GM18868 (cell line): ENCODE data around the gene MYL3.

ENCODE experiments used
- ATAC-seq: cut with Tn5 transposase; IDR thresholded peaks from one replicate; pipeline ENCODE4 v1.9.1; 2021; ENCODE audit warnings: mild to moderate bottlenecking, moderate library complexity; ENCODE audit not compliant: unreplicated experiment

The MYL3 gene

GRCh38 chr3:46851364-46852333 is 11.6 kb downstream of the MYL3 start:
- no peak for ATAC-seq

DNA sequence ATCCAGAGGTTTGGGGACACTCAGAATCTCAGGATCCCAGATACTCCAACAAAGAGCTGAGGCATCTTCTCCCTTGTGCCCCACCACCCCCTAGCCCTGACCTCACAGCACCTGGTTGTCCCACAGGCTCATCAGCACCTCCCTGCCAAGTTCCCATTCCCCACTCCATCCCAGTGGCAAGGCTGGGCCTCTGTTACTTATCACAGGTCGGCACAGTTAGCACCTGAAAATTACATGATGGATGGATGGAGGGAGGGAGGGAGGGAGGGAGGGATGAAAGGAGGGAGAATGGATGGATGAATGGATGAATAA is 12.8 kb downstream of the MYL3 start:
- ATAC-seq: no peak

DNA sequence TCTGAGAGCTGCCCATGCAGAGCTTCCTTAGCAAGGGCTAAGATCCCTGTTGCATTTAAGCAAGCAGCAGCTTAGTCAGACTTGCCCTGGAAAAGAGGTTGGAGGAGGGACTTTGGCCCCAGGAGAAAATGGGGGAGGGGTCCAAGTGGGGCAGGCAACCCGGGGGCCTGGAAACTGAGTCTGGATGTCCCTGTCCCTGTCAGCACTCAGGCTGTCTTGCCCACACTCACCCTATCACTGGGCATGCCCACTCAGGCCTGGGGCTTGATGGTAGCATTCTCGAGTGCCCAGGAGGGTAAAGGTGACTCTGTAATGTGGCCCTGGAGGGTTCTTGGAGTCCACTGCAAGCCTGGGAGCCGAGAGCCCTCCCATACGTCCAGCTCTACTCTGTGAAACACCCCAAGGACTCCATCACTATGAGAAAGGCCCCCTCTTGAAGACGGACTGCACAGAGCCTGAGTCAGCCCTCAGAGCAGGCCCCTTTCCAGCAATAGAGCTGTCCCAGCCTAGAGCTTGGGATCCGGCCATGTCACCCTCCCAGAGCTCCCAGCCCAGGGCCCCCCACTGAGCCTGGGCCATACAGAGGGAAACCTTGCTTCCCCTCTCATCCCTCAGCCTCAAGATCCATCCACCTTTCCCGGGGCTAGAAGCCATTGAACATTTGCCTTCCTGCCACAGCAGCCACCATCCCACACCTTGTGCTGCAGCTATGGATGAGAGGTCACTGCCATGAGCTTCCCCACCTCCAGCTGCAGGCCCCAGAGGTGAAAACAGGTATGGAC is 13.4 kb downstream of the MYL3 start:
- ATAC-seq: no peak

DNA sequence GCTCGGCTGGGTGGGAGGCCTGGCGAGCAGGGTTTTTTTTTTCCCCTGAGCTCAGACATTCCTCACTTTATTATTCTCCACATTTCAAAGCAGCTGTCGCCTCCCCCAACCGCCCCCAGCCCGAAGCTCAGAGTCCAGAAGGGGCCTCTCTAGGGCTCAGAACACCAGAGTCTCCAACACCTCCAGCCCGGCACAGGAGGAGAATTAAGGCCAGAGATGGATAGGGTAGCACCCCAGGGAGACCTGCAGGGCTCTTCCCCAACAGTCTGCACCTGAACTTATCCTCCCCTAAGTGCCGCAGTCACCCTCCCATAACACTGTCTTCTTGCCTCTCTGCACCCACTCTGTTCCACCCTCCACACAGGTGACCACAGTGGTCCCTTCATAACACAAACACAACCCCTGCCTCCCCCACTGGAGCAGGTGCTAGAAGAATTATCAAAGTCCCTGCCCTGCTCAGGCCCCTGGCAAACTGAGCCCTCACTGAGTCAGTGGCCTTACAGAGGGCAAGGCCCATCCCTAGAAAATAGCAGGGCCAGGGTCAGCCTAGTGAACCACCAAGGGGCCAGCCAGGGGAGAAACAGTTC is 14.1 kb downstream of the MYL3 start:
- no peak for ATAC-seq

DNA sequence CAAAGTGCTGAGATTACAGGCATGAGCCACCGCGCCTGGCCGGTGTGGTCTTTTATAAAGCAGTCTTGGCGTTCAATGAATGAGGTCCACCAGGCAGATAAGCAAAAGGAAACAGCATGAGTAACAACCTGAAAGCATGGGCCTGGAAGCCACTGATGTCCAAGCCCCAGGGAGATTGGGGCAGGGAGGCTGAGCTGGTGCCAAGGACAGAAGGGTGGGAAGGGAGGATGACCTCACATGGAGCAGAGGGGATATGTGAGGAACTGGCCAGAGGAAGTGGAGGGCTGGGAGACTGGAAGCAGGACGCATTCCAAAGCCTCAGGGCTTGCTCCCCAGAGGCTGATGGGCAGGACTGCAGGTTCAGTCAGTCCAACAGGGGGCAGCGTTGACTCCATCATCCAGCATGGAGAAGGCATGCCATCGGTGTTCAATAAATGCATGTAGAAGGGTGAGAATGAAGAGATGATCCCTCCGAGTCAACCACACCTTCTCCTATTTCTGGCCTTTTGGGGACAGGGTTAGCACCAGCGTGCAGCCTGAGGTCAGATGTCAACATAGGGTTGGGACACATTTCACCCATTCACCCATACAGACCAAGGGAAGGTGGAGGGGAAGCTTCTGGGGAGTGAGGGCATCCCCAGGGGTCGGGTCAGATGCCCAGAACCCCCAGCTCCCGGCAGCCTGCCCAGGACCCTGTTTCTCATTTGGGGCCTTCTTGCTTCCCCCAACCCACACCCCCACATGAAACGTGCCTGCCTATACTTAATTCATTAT is 14.8 kb downstream of the MYL3 start:
- ATAC-seq: no peak

DNA sequence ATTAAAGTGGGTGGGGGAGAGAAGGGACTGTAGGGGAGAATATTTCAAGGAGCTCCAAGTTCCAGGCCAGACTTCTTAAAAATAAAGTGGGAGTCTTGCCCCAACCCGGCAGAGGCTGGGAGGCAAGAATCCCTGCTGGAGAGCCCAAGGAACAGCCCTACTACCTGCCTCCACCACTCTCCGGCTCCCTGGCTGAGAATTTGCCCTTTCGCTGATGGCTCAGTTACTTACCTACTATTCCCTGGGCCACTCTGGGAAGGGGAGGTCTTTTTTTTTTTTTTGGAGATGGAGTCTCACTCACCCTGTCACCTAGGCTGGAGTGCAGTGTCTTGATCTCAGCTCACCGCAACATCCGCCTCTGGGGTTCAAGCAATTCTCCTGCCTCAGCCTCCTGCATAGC is 15.5 kb downstream of the MYL3 start:
- no peak for ATAC-seq

DNA sequence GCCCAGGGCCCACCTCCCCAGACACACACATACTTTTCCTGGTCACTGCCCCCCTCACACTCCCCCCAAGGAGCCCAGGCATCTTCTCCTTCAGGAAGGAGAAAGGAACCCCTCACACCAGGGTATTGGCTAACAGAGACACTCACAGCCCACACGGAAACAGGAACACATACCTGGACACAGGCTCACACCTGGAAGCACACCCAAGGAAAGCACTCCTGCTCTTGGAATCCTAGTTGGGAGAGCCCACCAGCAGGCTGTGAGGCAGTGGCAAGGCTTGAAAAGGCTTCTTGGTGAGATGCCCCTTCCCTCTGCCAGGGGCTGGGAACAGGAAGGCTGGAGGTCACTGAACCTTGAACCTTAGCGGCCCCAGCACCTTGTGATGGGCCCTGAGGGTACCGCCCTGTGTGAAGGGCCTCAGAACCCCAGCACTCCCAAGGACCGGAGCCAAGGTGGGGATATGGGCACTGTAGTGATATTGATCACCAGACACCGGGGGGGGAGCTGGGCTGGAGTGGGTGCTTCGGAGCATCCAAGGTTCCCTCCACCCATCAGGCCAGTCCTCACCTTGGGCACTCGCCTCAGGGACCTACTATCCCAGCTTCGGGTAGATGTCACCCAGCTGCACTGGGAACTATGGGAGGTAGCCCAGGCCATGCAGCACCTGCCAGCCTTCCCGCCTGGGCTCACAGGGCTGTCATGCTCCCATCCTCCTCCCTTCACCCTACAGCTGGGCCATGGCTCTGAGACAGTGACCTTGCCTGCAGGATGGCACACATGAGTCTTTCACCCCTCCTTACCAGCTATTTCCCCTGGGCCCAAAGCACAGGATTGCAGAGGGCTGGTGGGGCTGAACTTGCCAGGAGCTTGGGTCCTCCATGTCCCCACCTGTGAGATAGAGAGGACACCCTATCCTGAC is 16.4 kb downstream of the MYL3 start:
- ATAC-seq: no peak

GRCh38 chr3:46845860-46846623 is 17.2 kb downstream of the MYL3 start:
- peak; percentile 82 for ATAC-seq

GRCh38 chr3:46845397-46845859 is 17.8 kb downstream of the MYL3 start:
- peak; percentile 62 for ATAC-seq

- ATAC-seq: no peak
These were observed 18.3 kb downstream of the MYL3 start for GRCh38 chr3:46844881-46845312.

GRCh38 chr3:46844397-46844796 is 18.8 kb downstream of the MYL3 start:
- no peak for ATAC-seq

GRCh38 chr3:46843508-46843907 is 19.7 kb downstream of the MYL3 start:
- ATAC-seq: no peak

GRCh38 chr3:46840491-46840890 is 22.8 kb downstream of the MYL3 start:
- ATAC-seq: no peak

DNA sequence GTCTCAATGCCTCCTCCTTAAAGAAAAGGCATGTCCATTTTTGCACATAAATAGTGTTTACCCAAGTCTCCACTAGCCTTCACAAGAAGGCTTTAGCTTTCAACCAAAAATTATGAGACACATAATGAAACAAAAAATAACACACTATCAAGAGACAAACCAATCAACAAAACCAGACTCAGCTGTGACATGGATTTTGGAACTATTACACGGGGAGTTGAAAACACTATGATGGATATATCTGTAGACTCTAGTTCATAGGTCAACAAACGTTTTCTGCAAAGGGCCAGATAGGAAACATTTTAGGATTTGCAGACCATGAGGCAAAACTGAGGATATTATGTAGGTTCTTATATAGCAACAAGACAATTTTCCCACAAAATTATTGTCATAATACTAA is 24.9 kb downstream of the MYL3 start:
- ATAC-seq: no peak

GRCh38 chr3:46835491-46835890 is 27.8 kb downstream of the MYL3 start:
- no peak for ATAC-seq

- no peak for ATAC-seq
These were observed 28.2 kb downstream of the MYL3 start for GRCh38 chr3:46835054-46835453.

GRCh38 chr3:46833346-46834300 is 29.6 kb downstream of the MYL3 start:
- no peak for ATAC-seq

DNA sequence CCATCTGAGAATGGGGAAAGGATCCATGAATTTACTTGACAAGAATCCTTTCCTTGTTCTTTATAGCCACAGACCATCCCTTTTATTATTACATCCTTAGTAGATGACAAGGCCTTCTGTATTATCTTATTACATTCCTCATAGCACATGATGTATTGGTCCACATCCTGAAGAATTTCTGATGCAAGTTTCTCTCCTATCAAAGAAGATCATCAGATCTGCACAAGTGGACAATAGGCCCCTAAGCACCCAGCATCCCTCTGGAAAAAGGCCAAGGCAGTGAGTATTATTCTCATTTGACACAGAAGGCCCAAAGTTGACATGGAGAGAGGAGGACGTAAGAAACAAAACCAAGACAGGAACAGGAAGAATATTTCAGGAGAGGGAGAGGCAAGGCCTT is 31.4 kb downstream of the MYL3 start:
- no peak for ATAC-seq
